B cell (primary cell): ENCODE results near the gene ANXA7. TPM values are rescaled to one million over a fixed set of nuclear protein-coding genes. Genes with fewer than 3 reads are reported as not detected.

ENCODE experiments used
- ATAC-seq: fragments of 200-7000 bp; cut with Tn5 transposase; one replicate; pipeline ENCODE4 v1.10.0; 2021; ENCODE audit warnings: low read depth, mild to moderate bottlenecking, moderate number of reproducible peaks, moderate library complexity
- CTCF ChIA-PET: fragments of 350-600 bp; sonication (Branson Sonifier 250); formaldehyde crosslinking; loops from one replicate; lab custom pipeline; 2021; ENCODE audit warnings: antibody characterized with exemption, inconsistent platforms; lab: Charles Lee
- POLR2A ChIA-PET: fragments of 350-600 bp; sonication (Branson Sonifier 250); formaldehyde crosslinking; loops from one replicate; lab custom pipeline; 2021; ENCODE audit warnings: antibody characterized with exemption; lab: Charles Lee
- DNase-seq: peaks from one replicate; pipeline ENCODE4 v3.0.0; 2013
- H2AFZ ChIP-seq: 2 replicates; pipeline ENCODE4 v1.6.1; 2012; ENCODE audit warnings: mild to moderate bottlenecking, low read depth, low read length; ENCODE audit not compliant: insufficient read depth, poor library complexity, severe bottlenecking
- H3K27ac ChIP-seq, 2 donors: 1 replicate in 1 of 2; 2 replicates in 1 of 2; pipeline ENCODE4 v1.5.1; 2012 to 2013; ENCODE audit warnings: low read length in 2 of 2, mild to moderate bottlenecking in 2 of 2, moderate library complexity in 1 of 2
- H3K27me3 ChIP-seq, 4 experiments: fragments of 200-600 bp in 1 of 4; sonication (generic) in 1 of 4; replicated peaks in 1 of 4; 1 replicate in 2 of 4; 2 replicates in 2 of 4; pipeline versions ENCODE4 v1.6.1 to v1.7.0; 2013 to 2016; ENCODE audit warnings: low read length in 3 of 4, mild to moderate bottlenecking in 2 of 4, mixed read lengths in 1 of 4, moderate library complexity in 1 of 4; ENCODE audit not compliant: insufficient read depth in 4 of 4, control insufficient read depth in 3 of 4; ENCODE audit errors: control extremely low read depth in 1 of 4
- H3K36me3 ChIP-seq, 2 experiments: replicated peaks in 1 of 2; 1 replicate in 1 of 2; 2 replicates in 1 of 2; pipeline versions ENCODE4 v1.6.1 to v1.7.1; 2013; ENCODE audit warnings: low read length in 1 of 2; ENCODE audit not compliant: insufficient read depth in 2 of 2, control insufficient read depth in 1 of 2; ENCODE audit errors: control extremely low read depth in 1 of 2, extremely low read depth in 1 of 2
- H3K4me1 ChIP-seq, 2 donors: fragments of 200-600 bp in 1 of 2; sonication (generic) in 1 of 2; 1 replicate in 1 of 2; 2 replicates in 1 of 2; pipeline versions ENCODE4 v1.5.1 to v1.6.1; 2013 to 2017; ENCODE audit warnings: low read length in 2 of 2; ENCODE audit not compliant: control insufficient read depth in 2 of 2, insufficient read depth in 2 of 2
- H3K4me2 ChIP-seq: replicated peaks from 2 replicates; pipeline ENCODE3; 2012; ENCODE audit warnings: mild to moderate bottlenecking, low read depth, low read length; ENCODE audit not compliant: poor library complexity, severe bottlenecking
- H3K4me3 ChIP-seq, 5 experiments: fragments of 200-600 bp in 1 of 5; sonication (generic) in 1 of 5; 1 replicate in 3 of 5; 2 replicates in 2 of 5; pipeline versions ENCODE4 v1.5.1 to v1.7.0; 2011 to 2016; ENCODE audit warnings: low read length in 4 of 5, mild to moderate bottlenecking in 4 of 5, low read depth in 2 of 5, control low read depth in 1 of 5, moderate library complexity in 1 of 5; ENCODE audit not compliant: insufficient read depth in 1 of 5; ENCODE audit errors: control extremely low read depth in 1 of 5, extremely low read depth in 1 of 5
- H3K79me2 ChIP-seq: fragments of 200-600 bp; sonication (generic); one replicate; pipeline ENCODE4 v1.6.0; 2016; ENCODE audit warnings: low read length; ENCODE audit not compliant: control insufficient read depth, insufficient read depth
- H3K9ac ChIP-seq: fragments of 200-600 bp; sonication (generic); 2 replicates; pipeline ENCODE4 v1.6.1; 2017; ENCODE audit warnings: mild to moderate bottlenecking, low read length, moderate library complexity
- H3K9me3 ChIP-seq, 3 donors: one replicate each; pipeline versions ENCODE4 v1.6.1 to v1.7.1; 2013; ENCODE audit warnings: low read length in 2 of 3; ENCODE audit not compliant: control insufficient read depth in 2 of 3, insufficient read depth in 1 of 3; ENCODE audit errors: control extremely low read depth in 1 of 3
- H4K20me1 ChIP-seq: 2 replicates; pipeline ENCODE4 v1.6.0; 2012; ENCODE audit warnings: mild to moderate bottlenecking, low read length; ENCODE audit not compliant: insufficient read depth, control insufficient read depth, poor library complexity, severe bottlenecking
- H3K27ac Mint-ChIP-seq: one replicate; pipeline ENCODE4 v1.8.0; 2021; ENCODE audit warnings: mixed read lengths
- H3K27me3 Mint-ChIP-seq: one replicate; pipeline ENCODE4 v1.8.0; 2021; ENCODE audit warnings: mixed read lengths
- H3K4me1 Mint-ChIP-seq: one replicate; pipeline ENCODE4 v1.8.0; 2021; ENCODE audit warnings: mixed read lengths
- H3K4me3 Mint-ChIP-seq: one replicate; pipeline ENCODE4 v1.8.0; 2021; ENCODE audit warnings: mixed read lengths
- H3K9me3 Mint-ChIP-seq: one replicate; pipeline ENCODE4 v1.8.0; 2022; ENCODE audit warnings: mixed read lengths; ENCODE audit not compliant: insufficient read depth
- EZH2 ChIP-seq: IDR thresholded peaks from 2 replicates; pipeline ENCODE4 v1.6.1; 2012; ENCODE audit warnings: borderline replicate concordance, low read depth, mild to moderate bottlenecking, moderate library complexity, low read length; ENCODE audit not compliant: insufficient read depth, poor library complexity, severe bottlenecking
- WGBS: methylation state at CpG from one replicate; pipeline ENCODE4 v1.1.5; 2013; ENCODE audit warnings: missing lambda C conversion rate; ENCODE audit not compliant: insufficient coverage; 5-methylcytosine and 5-hydroxymethylcytosine counted together
- intact Hi-C: fragments of 100-400 bp; cut with micrococcal nuclease; formaldehyde crosslinking; loops from one replicate; pipeline ENCODE4 v1.10.0; 2022
- polyA plus RNA-seq: library from polyadenylated mRNA; depleted of rRNA; stranded (reverse); fragments of >200 nt; gene quantifications from 2 replicates; pipeline ENCODE4 v1.2.3, GENCODE V29; 2012
- total RNA-seq, 2 donors: library from RNA; stranded (reverse); fragments of 120-200 nt in 1 of 2; gene quantifications; 1 replicate in 1 of 2; 2 replicates in 1 of 2; pipeline versions ENCODE4 v1.2.3 to v1.2.4, GENCODE V29; 2013 to 2022
- TF ChIP-seq, protein P1 (sequence below): fragments of 200-600 bp; IDR thresholded peaks from one replicate; pipeline ENCODE4 v1.8.0; 2022; ENCODE audit warnings: antibody characterized with exemption, mild to moderate bottlenecking

Gene ANXA7
- total and polyA plus RNA-seq, 2 donors (not counting 1 experiment from before 2014, with no cell fraction given) = 43.4 to 90.0 TPM

- no peak for DNase-seq
- no peak for ATAC-seq
- Histone ChIP-seq H3K79me2 (no peaks in the 10 kb centered on the region), H4K20me1 (no peaks in the 10 kb centered on the region), H3K27ac (peak overlapping the region in 1 of 2 donors; percentile 79), H3K4me2 (peak overlapping the region; percentile 85), H3K4me3 (peak overlapping the region; percentile 58 to 84 (median 73)), H3K27me3 (peaks cover 0 to 6% (median 0%) of the 10 kb centered on the region in 4 experiments), H3K4me1 (peaks cover 6 to 11% of the 10 kb centered on the region in 2 donors), H3K9ac (peak overlapping the region; percentile 78), H3K9me3 (no peaks in the 10 kb centered on the region), H3K36me3 (no peaks in the 10 kb centered on the region), H2AFZ (peak overlapping the region; percentile 95)
- TF ChIP-seq, protein P1, sequence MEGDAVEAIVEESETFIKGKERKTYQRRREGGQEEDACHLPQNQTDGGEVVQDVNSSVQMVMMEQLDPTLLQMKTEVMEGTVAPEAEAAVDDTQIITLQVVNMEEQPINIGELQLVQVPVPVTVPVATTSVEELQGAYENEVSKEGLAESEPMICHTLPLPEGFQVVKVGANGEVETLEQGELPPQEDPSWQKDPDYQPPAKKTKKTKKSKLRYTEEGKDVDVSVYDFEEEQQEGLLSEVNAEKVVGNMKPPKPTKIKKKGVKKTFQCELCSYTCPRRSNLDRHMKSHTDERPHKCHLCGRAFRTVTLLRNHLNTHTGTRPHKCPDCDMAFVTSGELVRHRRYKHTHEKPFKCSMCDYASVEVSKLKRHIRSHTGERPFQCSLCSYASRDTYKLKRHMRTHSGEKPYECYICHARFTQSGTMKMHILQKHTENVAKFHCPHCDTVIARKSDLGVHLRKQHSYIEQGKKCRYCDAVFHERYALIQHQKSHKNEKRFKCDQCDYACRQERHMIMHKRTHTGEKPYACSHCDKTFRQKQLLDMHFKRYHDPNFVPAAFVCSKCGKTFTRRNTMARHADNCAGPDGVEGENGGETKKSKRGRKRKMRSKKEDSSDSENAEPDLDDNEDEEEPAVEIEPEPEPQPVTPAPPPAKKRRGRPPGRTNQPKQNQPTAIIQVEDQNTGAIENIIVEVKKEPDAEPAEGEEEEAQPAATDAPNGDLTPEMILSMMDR = no peak
- TF ChIP-seq EZH2 = no peak
- no peaks in the 10 kb centered on the region for H3K9me3 Mint-ChIP-seq
- peaks cover 4% of the 10 kb centered on the region for H3K27me3 Mint-ChIP-seq
- CTCF ChIA-PET = interaction anchor here (0.6 to 0.8 kb wide), 2 partner anchors 12 to 263 kb away, joined by 3 to 5 read pairs; no protein-coding TSS in a partner anchor
- intact Hi-C loops = loop anchor here (1.0 to 2.0 kb wide), 4 partner anchors 56 to 261 kb away; partner anchors contain the start of genes ANXA7, DNAJC9, MRPS16 and P4HA1
- peak overlapping the region; percentile 94 for H3K27ac Mint-ChIP-seq
- WGBS = 53% methylated on average over 5 of the region's 5 CpGs
- H3K4me1 Mint-ChIP-seq = peaks cover 15% of the 10 kb centered on the region
- POLR2A ChIA-PET = interaction anchor here (0.5 to 0.6 kb wide), 2 partner anchors 59 to 268 kb away, joined by 3 to 5 read pairs; no protein-coding TSS in a partner anchor
- H3K4me3 Mint-ChIP-seq = peak overlapping the region; percentile 98
Measured at GRCh38 chr10:73357821-73358220, 56.0 kb downstream of the ANXA7 start.

DNA sequence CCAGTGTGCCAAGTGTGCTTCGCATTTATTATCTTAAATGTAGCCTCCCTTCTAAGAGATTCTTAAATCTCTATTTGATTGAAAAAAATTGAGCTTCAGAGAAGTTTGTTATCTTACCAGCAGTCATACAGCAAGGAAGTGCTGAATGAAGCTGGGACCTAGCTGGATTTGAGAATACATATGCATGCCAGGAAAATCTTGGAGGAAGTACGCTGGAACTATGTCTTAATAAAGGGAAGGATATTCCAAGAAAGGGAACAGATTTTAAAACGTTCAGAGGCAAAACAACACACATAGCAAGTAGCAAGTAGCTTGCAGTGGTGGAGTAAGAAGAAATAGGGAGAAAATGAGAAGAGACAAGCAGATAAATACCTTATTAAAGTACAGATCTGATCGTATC, 56.7 kb downstream of the ANXA7 start:
- H3K9me3 ChIP-seq = no peaks in the 10 kb centered on the region
- peaks cover 4% of the 10 kb centered on the region for H3K27me3 Mint-ChIP-seq
- intact Hi-C loops = no loop called here
- no peak overlapping the region for H3K9ac ChIP-seq
- no peak for ATAC-seq
- peak overlapping the region; percentile 98 for H3K4me3 Mint-ChIP-seq
- H3K27ac ChIP-seq = no peak overlapping the region
- H2AFZ ChIP-seq = no peak overlapping the region
- DNase-seq = no peak
- no peak overlapping the region for H3K4me3 ChIP-seq
- no CpG with 5 or more reads among the region's 4 CpGs for WGBS
- no peaks in the 10 kb centered on the region for H3K36me3 ChIP-seq
- peaks cover 0 to 6% (median 0%) of the 10 kb centered on the region in 4 experiments for H3K27me3 ChIP-seq
- H3K4me1 ChIP-seq = peaks cover 6 to 11% of the 10 kb centered on the region in 2 donors
- peaks cover 15% of the 10 kb centered on the region for H3K4me1 Mint-ChIP-seq
- no peak overlapping the region for H3K4me2 ChIP-seq
- ChIA-PET POLR2A (no interaction called here), CTCF (interaction anchor here (0.8 kb wide), 1 partner anchor 13 kb away, joined by 3 read pairs; no protein-coding TSS in a partner anchor)
- no peaks in the 10 kb centered on the region for H4K20me1 ChIP-seq
- TF ChIP-seq, protein P1 = no peak
- no peaks in the 10 kb centered on the region for H3K9me3 Mint-ChIP-seq
- no peaks in the 10 kb centered on the region for H3K79me2 ChIP-seq
- no peak overlapping the region for H3K27ac Mint-ChIP-seq
